Neutrophil (primary cell): ENCODE measurements around the gene SOS2.
A peak's percentile ranks its signal among the peaks of the same experiment; 100 is the strongest.

Experiments
- H3K27ac ChIP-seq: fragments of 200-600 bp; sonication (generic); 2 replicates; pipeline ENCODE4 v1.5.1; 2016; ENCODE audit warnings: mild to moderate bottlenecking, moderate library complexity
- H3K27me3 ChIP-seq: fragments of 200-600 bp; sonication (generic); 2 replicates; pipeline ENCODE4 v1.6.0; 2016; ENCODE audit warnings: mild to moderate bottlenecking
- H3K36me3 ChIP-seq: fragments of 200-600 bp; sonication (generic); 2 replicates; pipeline ENCODE4 v1.5.1; 2017
- H3K4me1 ChIP-seq, 2 experiments: fragments of 200-600 bp in 1 of 2; sonication (generic) in 1 of 2; 1 replicate in 1 of 2; 2 replicates in 1 of 2; pipeline versions ENCODE4 v1.5.1 to v1.6.1; 2013 to 2016; ENCODE audit warnings: low read depth in 1 of 2, low read length in 1 of 2, mild to moderate bottlenecking in 1 of 2, moderate library complexity in 1 of 2; ENCODE audit not compliant: control insufficient read depth in 1 of 2, insufficient read depth in 1 of 2
- H3K4me3 ChIP-seq, 2 experiments: fragments of 200-600 bp in 1 of 2; sonication (generic) in 1 of 2; 1 replicate in 1 of 2; 2 replicates in 1 of 2; pipeline ENCODE4 v1.5.1; 2013 to 2016; ENCODE audit warnings: low read depth in 1 of 2, low read length in 1 of 2, mild to moderate bottlenecking in 1 of 2, moderate library complexity in 1 of 2
- H3K9me3 ChIP-seq: fragments of 200-600 bp; sonication (generic); 2 replicates; pipeline ENCODE4 v1.5.1; 2016
- CTCF ChIP-seq: fragments of 200-600 bp; sonication (generic); IDR thresholded peaks from 2 replicates; pipeline ENCODE4 v1.5.1; 2016; ENCODE audit warnings: antibody characterized with exemption

Gene SOS2

GRCh38 chr14:50247245-50247644 lies 15.9 kb upstream of the SOS2 start:
- TF ChIP-seq CTCF, result no peak

GRCh38 chr14:50242566-50243310 lies 11.4 kb upstream of the SOS2 start:
- Histone ChIP-seq H3K27me3 (no peaks in the 10 kb centered on the region), H3K27ac (no peak overlapping the region), H3K9me3 (no peaks in the 10 kb centered on the region), H3K36me3 (no peaks in the 10 kb centered on the region), H3K4me3 (no peak overlapping the region), H3K4me1 (peaks cover 3% of the 10 kb centered on the region in 2 experiments)
- TF ChIP-seq CTCF, result no peak

More at GRCh38 chr14:50247245-50247644, 15.9 kb upstream of the SOS2 start:
- Histone ChIP-seq H3K27ac (no peak overlapping the region), H3K9me3 (no peaks in the 10 kb centered on the region), H3K27me3 (no peaks in the 10 kb centered on the region), H3K36me3 (no peaks in the 10 kb centered on the region), H3K4me1 (no peaks in the 10 kb centered on the region), H3K4me3 (no peak overlapping the region)

GRCh38 chr14:50242096-50242495 lies 10.7 kb upstream of the SOS2 start:
- TF ChIP-seq CTCF, result no peak
- H3K27ac ChIP-seq, result no peak overlapping the region
- H3K4me1 ChIP-seq, result peaks cover 9 to 10% of the 10 kb centered on the region in 2 experiments
- H3K9me3 ChIP-seq, result no peaks in the 10 kb centered on the region
- no peak overlapping the region for H3K4me3 ChIP-seq
- H3K27me3 ChIP-seq, result no peaks in the 10 kb centered on the region
- no peaks in the 10 kb centered on the region for H3K36me3 ChIP-seq

- peaks cover 18 to 21% of the 10 kb centered on the region in 2 experiments for H3K4me1 ChIP-seq
- H3K27ac ChIP-seq, result peak overlapping the region; percentile 79
- no peaks in the 10 kb centered on the region for H3K27me3 ChIP-seq
- H3K9me3 ChIP-seq, result no peaks in the 10 kb centered on the region
- H3K4me3 ChIP-seq, result peak overlapping the region; percentile 6 to 7
- TF ChIP-seq CTCF, result no peak
- H3K36me3 ChIP-seq, result no peaks in the 10 kb centered on the region
Measured at GRCh38 chr14:50237427-50237826, 6.0 kb upstream of the SOS2 start.

- Histone ChIP-seq H3K9me3 (no peaks in the 10 kb centered on the region), H3K27me3 (no peaks in the 10 kb centered on the region), H3K4me1 (peaks cover 34 to 41% of the 10 kb centered on the region in 2 experiments), H3K36me3 (no peaks in the 10 kb centered on the region), H3K27ac (no peak overlapping the region), H3K4me3 (no peak overlapping the region)
- TF ChIP-seq CTCF, result no peak
Measured at GRCh38 chr14:50233951-50234250, 2.5 kb upstream of the SOS2 start.
